WERI-Rb-1 (cell line): ENCODE results near the gene VBP1.
"Not testable (repeated sequence)": the region's sequence is repeated elsewhere in the genome, so short reads cannot be mapped to it uniquely, and the experiment has no call there.

ENCODE experiments used
- DNase-seq: peaks from one replicate; pipeline ENCODE4 v3.0.0-alpha.2; 2020
- H3K27ac ChIP-seq: fragments of 250-450 bp; sonication (Bioruptor Pico); 2 replicates; pipeline ENCODE4 v1.5.1; 2020; ENCODE audit warnings: mild to moderate bottlenecking, moderate library complexity
- H3K27me3 ChIP-seq: fragments of 250-450 bp; sonication (Bioruptor Pico); 2 replicates; pipeline ENCODE4 v1.5.1; 2021; ENCODE audit warnings: mild to moderate bottlenecking, low read depth, moderate library complexity; ENCODE audit not compliant: insufficient read depth, severe bottlenecking
- H3K36me3 ChIP-seq: fragments of 250-450 bp; sonication (Bioruptor Pico); 2 replicates; pipeline ENCODE4 v1.5.1; 2020; ENCODE audit warnings: mild to moderate bottlenecking, moderate library complexity
- H3K4me3 ChIP-seq: 2 replicates; pipeline ENCODE4 v1.5.1; 2011; ENCODE audit warnings: low read depth, mild to moderate bottlenecking, control low read depth, low read length
- H3K9me3 ChIP-seq: fragments of 250-450 bp; sonication (Bioruptor Pico); 2 replicates; pipeline ENCODE4 v1.5.1; 2021; ENCODE audit warnings: mild to moderate bottlenecking, moderate library complexity; ENCODE audit not compliant: severe bottlenecking
- TF ChIP-seq, protein P1 (sequence below): IDR thresholded peaks from 2 replicates; pipeline ENCODE4 v1.5.1; 2011; ENCODE audit warnings: low read depth, mild to moderate bottlenecking, control low read depth, inconsistent platforms, low read length

VBP1 gene

DNA sequence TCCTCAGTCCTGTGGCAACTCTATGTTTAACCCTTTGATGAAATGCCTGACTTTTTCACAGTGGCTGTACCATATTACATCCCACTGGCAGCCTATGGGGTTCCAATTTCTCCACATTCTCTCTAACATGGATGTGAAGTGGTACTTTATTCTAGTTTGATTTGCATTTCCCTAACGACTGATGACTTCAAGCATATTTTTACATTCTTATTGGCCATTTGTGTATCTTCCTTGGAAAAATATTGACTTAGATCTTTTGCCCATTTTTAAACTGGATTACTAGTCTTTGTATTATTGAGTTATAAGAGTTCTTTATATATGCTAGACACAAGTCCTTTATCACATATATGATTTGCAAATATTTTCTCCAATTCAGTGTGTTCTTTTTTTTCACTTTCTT, 50.2 kb downstream of the VBP1 start:
- Histone ChIP-seq H3K4me3 (no peak overlapping the region), H3K9me3 (no peaks in the 10 kb centered on the region), H3K27ac (no peak overlapping the region), H3K27me3 (no peaks in the 10 kb centered on the region), H3K36me3 (no peaks in the 10 kb centered on the region)
- TF ChIP-seq, protein P1, sequence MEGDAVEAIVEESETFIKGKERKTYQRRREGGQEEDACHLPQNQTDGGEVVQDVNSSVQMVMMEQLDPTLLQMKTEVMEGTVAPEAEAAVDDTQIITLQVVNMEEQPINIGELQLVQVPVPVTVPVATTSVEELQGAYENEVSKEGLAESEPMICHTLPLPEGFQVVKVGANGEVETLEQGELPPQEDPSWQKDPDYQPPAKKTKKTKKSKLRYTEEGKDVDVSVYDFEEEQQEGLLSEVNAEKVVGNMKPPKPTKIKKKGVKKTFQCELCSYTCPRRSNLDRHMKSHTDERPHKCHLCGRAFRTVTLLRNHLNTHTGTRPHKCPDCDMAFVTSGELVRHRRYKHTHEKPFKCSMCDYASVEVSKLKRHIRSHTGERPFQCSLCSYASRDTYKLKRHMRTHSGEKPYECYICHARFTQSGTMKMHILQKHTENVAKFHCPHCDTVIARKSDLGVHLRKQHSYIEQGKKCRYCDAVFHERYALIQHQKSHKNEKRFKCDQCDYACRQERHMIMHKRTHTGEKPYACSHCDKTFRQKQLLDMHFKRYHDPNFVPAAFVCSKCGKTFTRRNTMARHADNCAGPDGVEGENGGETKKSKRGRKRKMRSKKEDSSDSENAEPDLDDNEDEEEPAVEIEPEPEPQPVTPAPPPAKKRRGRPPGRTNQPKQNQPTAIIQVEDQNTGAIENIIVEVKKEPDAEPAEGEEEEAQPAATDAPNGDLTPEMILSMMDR: no peak
- no peak for DNase-seq

- DNase-seq, H3K27me3 ChIP-seq, H3K27ac ChIP-seq, H3K9me3 ChIP-seq, H3K36me3 ChIP-seq, H3K4me3 ChIP-seq: not testable (repeated sequence)
Observed at GRCh38 chrX:155267995-155268394, 51.7 kb downstream of the VBP1 start.

DNA sequence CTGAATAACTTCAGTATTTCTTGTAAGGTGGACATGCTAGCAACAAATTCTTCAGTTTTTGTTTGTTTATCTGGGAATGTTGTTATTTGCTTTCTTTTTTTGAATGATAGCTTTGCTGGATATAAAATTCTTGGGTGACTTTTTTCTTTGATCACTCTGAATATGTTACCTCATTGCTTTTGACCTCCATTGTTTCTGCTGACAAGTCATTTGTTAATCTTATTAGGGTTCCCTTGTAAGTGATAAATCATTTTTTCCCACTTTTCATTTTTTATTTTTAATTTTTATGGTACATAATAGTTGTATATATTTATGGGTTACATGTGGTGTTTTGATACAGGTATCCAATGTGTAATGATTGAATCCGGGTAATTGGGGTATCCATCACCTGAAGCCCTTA, 54.7 kb downstream of the VBP1 start:
- TF ChIP-seq, protein P1: no peak
- Histone ChIP-seq H3K9me3 (no peaks in the 10 kb centered on the region), H3K27ac (no peak overlapping the region), H3K36me3 (no peaks in the 10 kb centered on the region), H3K4me3 (no peak overlapping the region), H3K27me3 (no peaks in the 10 kb centered on the region)
- DNase-seq: no peak

DNA sequence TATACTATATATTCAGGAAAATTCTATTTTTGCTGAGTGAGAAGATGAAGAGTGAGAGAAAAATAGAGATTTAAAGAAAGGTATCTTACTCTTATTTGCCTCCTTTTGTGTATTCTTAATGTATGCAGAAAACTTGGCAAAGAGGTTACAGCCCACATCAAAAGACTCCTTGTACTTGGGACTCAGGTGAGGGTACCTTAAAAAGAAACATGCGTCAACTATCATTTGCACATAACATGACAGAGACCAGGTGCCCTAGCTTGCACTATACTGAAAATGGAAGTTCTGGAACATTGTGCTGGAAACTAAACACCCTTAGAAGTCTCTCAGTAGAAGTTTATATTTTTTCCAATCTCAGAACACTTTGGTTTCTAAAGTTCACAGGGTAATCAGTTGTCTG, 63.6 kb downstream of the VBP1 start:
- TF ChIP-seq, protein P1: no peak
- Histone ChIP-seq H3K4me3 (no peak overlapping the region), H3K36me3 (no peaks in the 10 kb centered on the region), H3K27me3 (peaks cover 4% of the 10 kb centered on the region), H3K9me3 (no peaks in the 10 kb centered on the region), H3K27ac (no peak overlapping the region)
- DNase-seq: no peak
